ENCODE data around the gene FBN1.

GRCh38 chr15:48423342-48423741 lies 222.2 kb downstream of the FBN1 start:
- TF ChIP-seq CTCF (IDR thresholded peaks at IDR 0.05; ENCODE audit: low read depth, low read length) (no peak), EZH2phosphoT487 (IDR thresholded peaks at IDR 0.05; ENCODE audit: low read depth) (no peak)
